ENCODE data around the gene APH1B. TPM values are rescaled to one million over a fixed set of nuclear protein-coding genes. Genes with fewer than 3 reads are reported as not detected.
A peak's percentile ranks its signal among the peaks of the same experiment; 100 is the strongest.

Gene APH1B
- total RNA-seq, 1 experiment from 2014 or later: 5.2 TPM

- H3K4me3 ChIP-seq: no peak overlapping the region
- no peak for DNase-seq
- H3K36me3 ChIP-seq: no peaks in the 10 kb centered on the region
- no peaks in the 10 kb centered on the region for H3K9me3 ChIP-seq
- no peaks in the 10 kb centered on the region for H3K27me3 ChIP-seq
Measured at GRCh38 chr15:63349621-63350020, 72.2 kb downstream of the APH1B start.

- Histone ChIP-seq H3K9me3 (no peaks in the 10 kb centered on the region), H3K4me3 (no peak overlapping the region), H3K27me3 (no peaks in the 10 kb centered on the region), H3K36me3 (no peaks in the 10 kb centered on the region)
- DNase-seq: peak; percentile 63
Measured at GRCh38 chr15:63350178-63350621, 72.8 kb downstream of the APH1B start.

GRCh38 chr15:63351170-63351569, 73.8 kb downstream of the APH1B start:
- H3K9me3 ChIP-seq: no peaks in the 10 kb centered on the region
- no peak overlapping the region for H3K4me3 ChIP-seq
- DNase-seq: no peak
- no peaks in the 10 kb centered on the region for H3K27me3 ChIP-seq
- H3K36me3 ChIP-seq: no peaks in the 10 kb centered on the region

- Histone ChIP-seq H3K27me3 (no peaks in the 10 kb centered on the region), H3K9me3 (no peaks in the 10 kb centered on the region), H3K36me3 (no peaks in the 10 kb centered on the region), H3K4me3 (no peak overlapping the region)
- DNase-seq: no peak
Measured at GRCh38 chr15:63352808-63353207, 75.4 kb downstream of the APH1B start.

GRCh38 chr15:63353261-63353660, 75.9 kb downstream of the APH1B start:
- Histone ChIP-seq H3K36me3 (no peaks in the 10 kb centered on the region), H3K4me3 (no peak overlapping the region), H3K27me3 (no peaks in the 10 kb centered on the region), H3K9me3 (no peaks in the 10 kb centered on the region)
- DNase-seq: no peak

- no peak overlapping the region for H3K4me3 ChIP-seq
- no peak for DNase-seq
- no peaks in the 10 kb centered on the region for H3K27me3 ChIP-seq
- no peaks in the 10 kb centered on the region for H3K9me3 ChIP-seq
- no peaks in the 10 kb centered on the region for H3K36me3 ChIP-seq
Measured at GRCh38 chr15:63353887-63354286, 76.5 kb downstream of the APH1B start.

GRCh38 chr15:63354821-63355650, 77.6 kb downstream of the APH1B start:
- Histone ChIP-seq H3K36me3 (no peaks in the 10 kb centered on the region), H3K9me3 (no peaks in the 10 kb centered on the region), H3K4me3 (no peak overlapping the region), H3K27me3 (no peaks in the 10 kb centered on the region)
- DNase-seq: no peak

GRCh38 chr15:63357061-63357460, 79.7 kb downstream of the APH1B start:
- Histone ChIP-seq H3K4me3 (no peak overlapping the region), H3K36me3 (no peaks in the 10 kb centered on the region), H3K9me3 (no peaks in the 10 kb centered on the region), H3K27me3 (no peaks in the 10 kb centered on the region)
- DNase-seq: no peak

GRCh38 chr15:63357731-63358130, 80.3 kb downstream of the APH1B start:
- Histone ChIP-seq H3K4me3 (no peak overlapping the region), H3K27me3 (no peaks in the 10 kb centered on the region), H3K9me3 (no peaks in the 10 kb centered on the region), H3K36me3 (no peaks in the 10 kb centered on the region)
- no peak for DNase-seq

GRCh38 chr15:63358241-63359029, 81.0 kb downstream of the APH1B start:
- Histone ChIP-seq H3K4me3 (no peak overlapping the region), H3K36me3 (no peaks in the 10 kb centered on the region), H3K9me3 (no peaks in the 10 kb centered on the region), H3K27me3 (no peaks in the 10 kb centered on the region)
- no peak for DNase-seq

Other genes with a start within 250 kb of the APH1B start
- 441 and 711 TPM in 2 replicates for gene TPM1, start 234.9 kb upstream of the APH1B start, total RNA-seq (2014; rRNA removed; shearing (Covaris generic); ENCODE audit: low replicate concordance)
- gene LACTB, start 155.7 kb upstream of the APH1B start, total RNA-seq (2014; rRNA removed; shearing (Covaris generic); ENCODE audit: low replicate concordance): 41.5 and 50.4 TPM in 2 replicates
- gene RPS27L, start 120.1 kb upstream of the APH1B start, total RNA-seq (2014; rRNA removed; shearing (Covaris generic); ENCODE audit: low replicate concordance): 42.6 and 193 TPM in 2 replicates
- gene RAB8B, start 88.0 kb upstream of the APH1B start, total RNA-seq (2014; rRNA removed; shearing (Covaris generic); ENCODE audit: low replicate concordance): 14.4 and 16.0 TPM in 2 replicates
- gene CA12, start 104.2 kb downstream of the APH1B start, total RNA-seq (2014; rRNA removed; shearing (Covaris generic); ENCODE audit: low replicate concordance): 4.7 and 4.8 TPM in 2 replicates
- 36.6 and 38.6 TPM in 2 replicates for gene USP3, start 227.0 kb downstream of the APH1B start, total RNA-seq (2014; rRNA removed; shearing (Covaris generic); ENCODE audit: low replicate concordance)